Neural cell (in vitro differentiated cells): Measurements from ENCODE around the gene ELMO1. TPM values are rescaled to one million over a fixed set of nuclear protein-coding genes. Genes with fewer than 3 reads are reported as not detected.

Experiments
- H2AFZ ChIP-seq: fragments of 200-600, 300-800 bp; sonication (generic), shearing (Covaris generic); 2 replicates; pipeline ENCODE4 v1.6.0; 2014; ENCODE audit warnings: low read depth, mild to moderate bottlenecking, antibody characterized with exemption, low read length, moderate library complexity
- H3F3A ChIP-seq: fragments of 200-600 bp; shearing (Covaris generic); 2 replicates; pipeline ENCODE4 v1.6.1; 2016; ENCODE audit warnings: mild to moderate bottlenecking, moderate library complexity, mixed read lengths, antibody characterized with exemption, low read length; ENCODE audit not compliant: insufficient read depth, poor library complexity, severe bottlenecking
- H3K27ac ChIP-seq: fragments of 200-600, 300-800 bp; sonication (generic), shearing (Covaris generic); 2 replicates; pipeline ENCODE4 v1.5.1; 2014; ENCODE audit warnings: mild to moderate bottlenecking, low read length, moderate library complexity
- H3K27me3 ChIP-seq: fragments of 300-800, 200-600 bp; sonication (generic), shearing (Covaris generic); 2 replicates; pipeline ENCODE4 v1.6.0; 2014; ENCODE audit warnings: mild to moderate bottlenecking, low read depth, low read length, moderate library complexity; ENCODE audit not compliant: insufficient read depth
- H3K36me3 ChIP-seq: fragments of 300-800, 200-600 bp; sonication (generic), shearing (Covaris generic); 2 replicates; pipeline ENCODE4 v1.5.1; 2014; ENCODE audit warnings: mild to moderate bottlenecking, antibody characterized with exemption, low read length, moderate library complexity; ENCODE audit not compliant: insufficient read depth
- H3K4me2 ChIP-seq: fragments of 300-800, 200-600 bp; sonication (generic), shearing (Covaris generic); 2 replicates; pipeline ENCODE4 v1.6.0; 2014; ENCODE audit warnings: mild to moderate bottlenecking, low read length
- H3K4me3 ChIP-seq: fragments of 300-800, 200-600 bp; sonication (generic), shearing (Covaris generic); 2 replicates; pipeline ENCODE4 v1.5.1; 2014; ENCODE audit warnings: mild to moderate bottlenecking, low read length, moderate library complexity
- H3K79me2 ChIP-seq: fragments of 200-600 bp; shearing (Covaris generic); replicated peaks from 2 replicates; pipeline ENCODE4 v1.6.0; 2014; ENCODE audit warnings: mild to moderate bottlenecking, low read length, moderate library complexity; ENCODE audit not compliant: insufficient read depth
- H3K9ac ChIP-seq: fragments of 300-800, 200-600 bp; sonication (generic), shearing (Covaris generic); 2 replicates; pipeline ENCODE4 v1.6.1; 2016; ENCODE audit warnings: mild to moderate bottlenecking, low read length, mixed read lengths
- H3K9me2 ChIP-seq: fragments of 200-600 bp; shearing (Covaris generic); 2 replicates; pipeline ENCODE4 v1.6.1; 2016; ENCODE audit warnings: mild to moderate bottlenecking, low read length, mixed read lengths; ENCODE audit not compliant: insufficient read depth
- H3K9me3 ChIP-seq: fragments of 200-600, 300-800 bp; sonication (generic), shearing (Covaris generic); 2 replicates; pipeline ENCODE4 v1.6.1; 2016; ENCODE audit warnings: mild to moderate bottlenecking, mixed run types, low read length, moderate library complexity, mixed read lengths
- H4K20me1 ChIP-seq: fragments of 200-600 bp; shearing (Covaris generic); 2 replicates; pipeline ENCODE4 v1.6.1; 2016; ENCODE audit warnings: mild to moderate bottlenecking, mixed run types; ENCODE audit not compliant: insufficient read depth
- CTCF ChIP-seq: fragments of 450-650 bp; IDR thresholded peaks from 2 replicates; pipeline ENCODE4 v1.5.1; 2014; ENCODE audit warnings: antibody characterized with exemption, mild to moderate bottlenecking, moderate library complexity; ENCODE audit not compliant: poor library complexity, severe bottlenecking
- EP300 ChIP-seq: fragments of 450-650 bp; conservative IDR thresholded peaks from 2 replicates; pipeline ENCODE4 v1.6.1; 2014; ENCODE audit warnings: antibody characterized with exemption, mild to moderate bottlenecking, moderate library complexity; ENCODE audit not compliant: poor library complexity, severe bottlenecking
- MXI1 ChIP-seq: fragments of 450-650 bp; conservative IDR thresholded peaks from 2 replicates; pipeline ENCODE4 v1.6.1; 2014; ENCODE audit warnings: antibody characterized with exemption, mild to moderate bottlenecking; ENCODE audit not compliant: poor library complexity, severe bottlenecking
- POLR2AphosphoS5 ChIP-seq: IDR thresholded peaks from 2 replicates; pipeline ENCODE4 v1.6.1; 2012
- RAD21 ChIP-seq: fragments of 450-650 bp; conservative IDR thresholded peaks from 2 replicates; pipeline ENCODE4 v1.6.1; 2014; ENCODE audit warnings: antibody characterized with exemption, mild to moderate bottlenecking, moderate library complexity
- REST ChIP-seq: IDR thresholded peaks from 2 replicates; pipeline ENCODE4 v1.6.1; 2012; ENCODE audit warnings: borderline replicate concordance
- TAF1 ChIP-seq: IDR thresholded peaks from 2 replicates; pipeline ENCODE4 v1.6.1; 2012; ENCODE audit warnings: low read depth
- polyA plus RNA-seq: library from polyadenylated mRNA; depleted of rRNA; stranded (reverse); fragments of >200 nt; gene quantifications from 2 replicates; pipeline ENCODE4 v1.2.3, GENCODE V29; 2014

The ELMO1 gene
- polyA plus RNA-seq, 1 donor from 2014 or later, result 12.2 TPM

GRCh38 chr7:36943591-36944435 lies 504.9 kb downstream of the ELMO1 start:
- Histone ChIP-seq H3F3A (no peaks in the 10 kb centered on the region), H3K4me2 (no peak overlapping the region), H3K9me2 (no peaks in the 10 kb centered on the region), H3K27ac (no peak overlapping the region), H4K20me1 (no peaks in the 10 kb centered on the region), H3K27me3 (no peaks in the 10 kb centered on the region), H3K36me3 (no peaks in the 10 kb centered on the region), H2AFZ (no peak overlapping the region), H3K9me3 (no peaks in the 10 kb centered on the region), H3K79me2 (no peaks in the 10 kb centered on the region), H3K4me3 (no peak overlapping the region), H3K9ac (no peak overlapping the region)
- TF ChIP-seq POLR2AphosphoS5 (no peak), CTCF (no peak), REST (no peak), MXI1 (no peak), TAF1 (no peak), RAD21 (no peak)

- Histone ChIP-seq H3K4me2 (no peak overlapping the region), H2AFZ (no peak overlapping the region), H4K20me1 (no peaks in the 10 kb centered on the region), H3K4me3 (no peak overlapping the region), H3K27ac (no peak overlapping the region), H3K36me3 (no peaks in the 10 kb centered on the region), H3K79me2 (no peaks in the 10 kb centered on the region), H3F3A (no peaks in the 10 kb centered on the region), H3K27me3 (no peaks in the 10 kb centered on the region), H3K9ac (no peak overlapping the region), H3K9me3 (peaks cover 1% of the 10 kb centered on the region), H3K9me2 (no peaks in the 10 kb centered on the region)
- TF ChIP-seq REST (no peak), POLR2AphosphoS5 (no peak), RAD21 (no peak), TAF1 (no peak), EP300 (no peak)
Measured at GRCh38 chr7:36942955-36943354, 505.7 kb downstream of the ELMO1 start.
